ENCODE measurements around the gene GLRX3. TPM values are rescaled to one million over a fixed set of nuclear protein-coding genes. Genes with fewer than 3 reads are reported as not detected.

GLRX3 gene
- total and polyA plus RNA-seq, 2 donors (not counting 3 experiments of a cell fraction or from before 2014, with no cell fraction given), result 71.6 to 132 TPM

GRCh38 chr10:130177250-130177649 lies 41.1 kb downstream of the GLRX3 start:
- Histone ChIP-seq H3K79me2 (ENCODE audit: control insufficient read depth, insufficient read depth, low read length) (peaks cover 2% of the 10 kb centered on the region), H3K36me3 (ENCODE audit: control insufficient read depth in 2 of 2, extremely low read depth in 1 of 2, insufficient read depth in 2 of 2, low read length in 2 of 2) (peaks cover 12 to 13% of the 10 kb centered on the region in 2 experiments), H3K9me1 (replicated peaks; ENCODE audit: control insufficient read depth, extremely low read depth, insufficient read depth, low read length) (no peaks in the 10 kb centered on the region), H3K9me3 (replicated peaks; ENCODE audit: control insufficient read depth, insufficient read depth, low read length) (no peaks in the 10 kb centered on the region), H3K4me2 (ENCODE audit: insufficient read depth, low read length) (no peak overlapping the region), H2AFZ (ENCODE audit: low read depth, low read length) (no peak overlapping the region), H4K20me1 (replicated peaks; ENCODE audit: control insufficient read depth, extremely low read depth, insufficient read depth, low read length) (no peaks in the 10 kb centered on the region), H3K4me1 (ENCODE audit: control insufficient read depth, extremely low read depth, insufficient read depth, low read length) (no peaks in the 10 kb centered on the region), H3K27ac (ENCODE audit: insufficient read depth, low read depth, low read length) (no peak overlapping the region), H3K4me3 (replicated peaks in 1 of 3; ENCODE audit: insufficient read depth in 1 of 3, low read depth in 1 of 3, low read length in 3 of 3) (no peak overlapping the region), H3K9ac (replicated peaks; ENCODE audit: extremely low read depth, insufficient read depth, low read length) (no peak overlapping the region), H3K27me3 (ENCODE audit: control insufficient read depth in 2 of 2, insufficient read depth in 2 of 2, low read length in 2 of 2) (no peaks in the 10 kb centered on the region)
- TF ChIP-seq JUN (IDR thresholded peaks at IDR 0.05; ENCODE audit: borderline replicate concordance, insufficient read depth, insufficient read length, low read depth) (no peak), POLR2A (IDR thresholded peaks at IDR 0.05; ENCODE audit: low read depth, low read length) (no peak)
- intact Hi-C loops (cut with micrococcal nuclease), result no loop called here
- dilution Hi-C loops (cut with MboI; ENCODE audit: extremely low pct_ligation_motif_present, low sequenced_read_pairs), result no loop called here
- BruUV-seq (replicated peaks), result no TSS peak
- POLR2A ChIA-PET, result no interaction called here
- no peak for DNase-seq (ENCODE audit: low read depth, low spot score)
- CTCF ChIA-PET, result interaction anchor here (1.1 to 1.3 kb wide), 3 partner anchors 10 to 1965 kb away, joined by 3 to 5 read pairs (median 3); no protein-coding TSS in a partner anchor
- no peak for FAIRE-seq

DNA sequence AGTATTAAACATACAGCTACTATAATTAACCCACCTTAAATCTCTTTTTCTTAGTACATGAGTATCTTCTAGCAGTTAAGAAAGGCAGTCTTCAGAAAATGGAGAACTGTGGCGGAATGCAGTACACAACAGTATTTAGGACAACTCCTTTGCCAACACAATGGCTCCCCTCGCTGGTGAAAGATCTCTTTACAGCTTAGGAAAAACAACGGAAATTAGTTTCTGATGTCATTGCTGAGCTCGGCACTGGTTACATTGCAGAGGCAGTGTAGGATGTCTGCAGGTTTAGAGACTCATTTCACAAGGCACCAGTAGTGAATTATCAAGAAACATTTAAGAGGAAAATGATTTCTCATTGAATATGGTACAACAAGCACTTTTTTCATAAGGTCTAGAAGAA lies 43.4 kb downstream of the GLRX3 start:
- TF ChIP-seq, protein P1, sequence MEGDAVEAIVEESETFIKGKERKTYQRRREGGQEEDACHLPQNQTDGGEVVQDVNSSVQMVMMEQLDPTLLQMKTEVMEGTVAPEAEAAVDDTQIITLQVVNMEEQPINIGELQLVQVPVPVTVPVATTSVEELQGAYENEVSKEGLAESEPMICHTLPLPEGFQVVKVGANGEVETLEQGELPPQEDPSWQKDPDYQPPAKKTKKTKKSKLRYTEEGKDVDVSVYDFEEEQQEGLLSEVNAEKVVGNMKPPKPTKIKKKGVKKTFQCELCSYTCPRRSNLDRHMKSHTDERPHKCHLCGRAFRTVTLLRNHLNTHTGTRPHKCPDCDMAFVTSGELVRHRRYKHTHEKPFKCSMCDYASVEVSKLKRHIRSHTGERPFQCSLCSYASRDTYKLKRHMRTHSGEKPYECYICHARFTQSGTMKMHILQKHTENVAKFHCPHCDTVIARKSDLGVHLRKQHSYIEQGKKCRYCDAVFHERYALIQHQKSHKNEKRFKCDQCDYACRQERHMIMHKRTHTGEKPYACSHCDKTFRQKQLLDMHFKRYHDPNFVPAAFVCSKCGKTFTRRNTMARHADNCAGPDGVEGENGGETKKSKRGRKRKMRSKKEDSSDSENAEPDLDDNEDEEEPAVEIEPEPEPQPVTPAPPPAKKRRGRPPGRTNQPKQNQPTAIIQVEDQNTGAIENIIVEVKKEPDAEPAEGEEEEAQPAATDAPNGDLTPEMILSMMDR (IDR thresholded peaks at IDR 0.05; ENCODE audit: extremely low read depth in 1 of 2, insufficient read depth in 1 of 2, low read depth in 1 of 2, low read length in 2 of 2), result peak; percentile 38 to 46
- no peak for TF ChIP-seq POLR2A (IDR thresholded peaks at IDR 0.05; ENCODE audit: low read depth, low read length)
- no peak overlapping the region for H3K9ac ChIP-seq (replicated peaks; ENCODE audit: extremely low read depth, insufficient read depth, low read length)
- H3K4me3 ChIP-seq (replicated peaks in 1 of 3; ENCODE audit: insufficient read depth in 1 of 3, low read depth in 1 of 3, low read length in 3 of 3), result no peak overlapping the region
- no peak overlapping the region for H3K27ac ChIP-seq (ENCODE audit: insufficient read depth, low read depth, low read length)
- no peak overlapping the region for H3K4me2 ChIP-seq (ENCODE audit: insufficient read depth, low read length)
- intact Hi-C loops (cut with micrococcal nuclease) (loop anchor here (1.0 to 5.0 kb wide), 3 partner anchors 68 to 1149 kb away; no protein-coding TSS in a partner anchor), dilution Hi-C loops (cut with MboI; ENCODE audit: extremely low pct_ligation_motif_present, low sequenced_read_pairs) (no loop called here)
- no peak overlapping the region for H2AFZ ChIP-seq (ENCODE audit: low read depth, low read length)
- H3K27me3 ChIP-seq (ENCODE audit: control insufficient read depth in 2 of 2, insufficient read depth in 2 of 2, low read length in 2 of 2), result no peaks in the 10 kb centered on the region
- peaks cover 19 to 20% of the 10 kb centered on the region in 2 experiments for H3K36me3 ChIP-seq (ENCODE audit: control insufficient read depth in 2 of 2, extremely low read depth in 1 of 2, insufficient read depth in 2 of 2, low read length in 2 of 2)
- H3K4me1 ChIP-seq (ENCODE audit: control insufficient read depth, extremely low read depth, insufficient read depth, low read length), result no peaks in the 10 kb centered on the region
- ChIA-PET CTCF (interaction anchor here (0.6 to 1.4 kb wide), 11 partner anchors 11 to 1967 kb away, joined by 3 to 14 read pairs (median 4); partner anchors contain the start of genes C10orf143 and GLRX3), POLR2A (interaction anchor here (0.7 kb wide), 1 partner anchor 44 kb away, joined by 5 read pairs; the partner anchor contains the start of gene GLRX3)
- no peaks in the 10 kb centered on the region for H4K20me1 ChIP-seq (replicated peaks; ENCODE audit: control insufficient read depth, extremely low read depth, insufficient read depth, low read length)
- H3K9me3 ChIP-seq (replicated peaks; ENCODE audit: control insufficient read depth, insufficient read depth, low read length), result no peaks in the 10 kb centered on the region
- H3K79me2 ChIP-seq (ENCODE audit: control insufficient read depth, insufficient read depth, low read length), result peaks cover 2% of the 10 kb centered on the region
- BruUV-seq (replicated peaks), result no TSS peak
- DNase-seq (ENCODE audit: low read depth, low spot score) (peak; percentile 82), FAIRE-seq (peak; percentile 85)
- H3K9me1 ChIP-seq (replicated peaks; ENCODE audit: control insufficient read depth, extremely low read depth, insufficient read depth, low read length), result no peaks in the 10 kb centered on the region

Data from endothelial cell of umbilical vein (primary cell).